ENCODE results near the gene C10orf90.
"Not testable (repeated sequence)": the region's sequence is repeated elsewhere in the genome, so short reads cannot be mapped to it uniquely, and the experiment has no call there.

The C10orf90 gene

GRCh38 chr10:126583552-126584200 lies 86.8 kb downstream of the C10orf90 start:
- DNase-seq = no peak

- DNase-seq = no peak
Observed at GRCh38 chr10:126581648-126582046, 88.8 kb downstream of the C10orf90 start.

GRCh38 chr10:126580873-126581647 lies 89.4 kb downstream of the C10orf90 start:
- DNase-seq = no peak

GRCh38 chr10:126576336-126576735 lies 94.2 kb downstream of the C10orf90 start:
- DNase-seq = no peak

- no peak for DNase-seq
Observed at GRCh38 chr10:126570621-126571602, 99.6 kb downstream of the C10orf90 start.

- no peak for DNase-seq
Observed at GRCh38 chr10:126570245-126570570, 100.3 kb downstream of the C10orf90 start.

- DNase-seq = no peak
Observed at GRCh38 chr10:126569513-126570244, 100.8 kb downstream of the C10orf90 start.

- no peak for DNase-seq
Observed at GRCh38 chr10:126568809-126569385, 101.6 kb downstream of the C10orf90 start.

GRCh38 chr10:126565871-126566270 lies 104.6 kb downstream of the C10orf90 start:
- DNase-seq = no peak

- DNase-seq = no peak
Observed at GRCh38 chr10:126565441-126565840, 105.1 kb downstream of the C10orf90 start.

GRCh38 chr10:126564326-126564888 lies 106.1 kb downstream of the C10orf90 start:
- DNase-seq = no peak

GRCh38 chr10:126563361-126563760 lies 107.1 kb downstream of the C10orf90 start:
- DNase-seq = no peak

GRCh38 chr10:126561921-126562680 lies 108.4 kb downstream of the C10orf90 start:
- DNase-seq = no peak

- DNase-seq = no peak
Observed at GRCh38 chr10:126561294-126561920, 109.1 kb downstream of the C10orf90 start.

GRCh38 chr10:126558881-126559280 lies 111.6 kb downstream of the C10orf90 start:
- no peak for DNase-seq

- no peak for DNase-seq
Observed at GRCh38 chr10:126551202-126551601, 119.3 kb downstream of the C10orf90 start.

GRCh38 chr10:126550586-126550985 lies 119.9 kb downstream of the C10orf90 start:
- not testable (repeated sequence) for DNase-seq

- DNase-seq = no peak
Observed at GRCh38 chr10:126549344-126549743, 121.1 kb downstream of the C10orf90 start.

GRCh38 chr10:126544565-126544964 lies 125.9 kb downstream of the C10orf90 start:
- no peak for DNase-seq

- DNase-seq = no peak
Observed at GRCh38 chr10:126538439-126539135, 131.9 kb downstream of the C10orf90 start.
